OCI-LY3 (cell line): ENCODE measurements around the gene CWF19L2.

ENCODE experiments used
- EZH2phosphoT487 ChIP-seq: fragments of 200-600 bp; shearing (Covaris generic); IDR thresholded peaks from 2 replicates; pipeline ENCODE4 v1.6.1; 2018; ENCODE audit warnings: antibody characterized with exemption, mixed run types, low read depth
- TF ChIP-seq, protein P1 (sequence below): fragments of 200-600, 300-600 bp; sonication (generic); IDR thresholded peaks from 2 replicates; pipeline ENCODE4 v1.5.1; 2014; ENCODE audit warnings: antibody characterized with exemption, low read length, low read depth

DNA sequence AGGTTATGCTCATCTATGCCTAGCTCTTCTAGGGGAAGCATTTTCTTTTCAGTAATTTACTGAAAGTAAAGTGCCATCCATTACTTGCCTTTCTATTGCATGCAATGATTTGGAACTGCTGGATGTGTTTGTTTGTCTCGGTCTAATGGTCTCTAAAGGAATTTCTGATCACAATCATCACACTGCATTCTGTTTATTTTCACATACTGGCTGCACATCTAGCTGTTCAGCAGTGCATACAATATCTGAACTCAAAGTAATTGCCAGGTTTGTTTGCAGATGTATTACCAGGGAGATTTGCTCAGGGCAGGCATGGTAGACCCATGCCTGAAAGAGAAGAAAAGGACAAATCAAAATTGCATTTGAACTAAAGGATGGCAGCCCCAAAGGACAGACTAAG lies 36.4 kb upstream of the CWF19L2 start:
- TF ChIP-seq, protein P1, sequence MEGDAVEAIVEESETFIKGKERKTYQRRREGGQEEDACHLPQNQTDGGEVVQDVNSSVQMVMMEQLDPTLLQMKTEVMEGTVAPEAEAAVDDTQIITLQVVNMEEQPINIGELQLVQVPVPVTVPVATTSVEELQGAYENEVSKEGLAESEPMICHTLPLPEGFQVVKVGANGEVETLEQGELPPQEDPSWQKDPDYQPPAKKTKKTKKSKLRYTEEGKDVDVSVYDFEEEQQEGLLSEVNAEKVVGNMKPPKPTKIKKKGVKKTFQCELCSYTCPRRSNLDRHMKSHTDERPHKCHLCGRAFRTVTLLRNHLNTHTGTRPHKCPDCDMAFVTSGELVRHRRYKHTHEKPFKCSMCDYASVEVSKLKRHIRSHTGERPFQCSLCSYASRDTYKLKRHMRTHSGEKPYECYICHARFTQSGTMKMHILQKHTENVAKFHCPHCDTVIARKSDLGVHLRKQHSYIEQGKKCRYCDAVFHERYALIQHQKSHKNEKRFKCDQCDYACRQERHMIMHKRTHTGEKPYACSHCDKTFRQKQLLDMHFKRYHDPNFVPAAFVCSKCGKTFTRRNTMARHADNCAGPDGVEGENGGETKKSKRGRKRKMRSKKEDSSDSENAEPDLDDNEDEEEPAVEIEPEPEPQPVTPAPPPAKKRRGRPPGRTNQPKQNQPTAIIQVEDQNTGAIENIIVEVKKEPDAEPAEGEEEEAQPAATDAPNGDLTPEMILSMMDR: no peak
- no peak for TF ChIP-seq EZH2phosphoT487
